Kidney epithelial cell (primary cell): ENCODE data around the gene STX18. TPM values are rescaled to one million over a fixed set of nuclear protein-coding genes. Genes with fewer than 3 reads are reported as not detected.
"Not testable (repeated sequence)": the region's sequence is repeated elsewhere in the genome, so short reads cannot be mapped to it uniquely, and the experiment has no call there.

ENCODE experiments used
- DNase-seq: peaks from one replicate; pipeline ENCODE4 v3.0.0-alpha.2; 2010; ENCODE audit warnings: low read depth
- H3K27me3 ChIP-seq: 2 replicates; pipeline ENCODE4 v1.6.0; 2011; ENCODE audit warnings: low read length; ENCODE audit not compliant: control insufficient read depth, insufficient read depth
- H3K36me3 ChIP-seq: 2 replicates; pipeline ENCODE4 v1.5.1; 2011; ENCODE audit warnings: low read length; ENCODE audit not compliant: control insufficient read depth, insufficient read depth
- H3K4me3 ChIP-seq: 2 replicates; pipeline ENCODE4 v1.5.1; 2011; ENCODE audit warnings: low read depth, mild to moderate bottlenecking, control low read depth, low read length
- total RNA-seq: library from RNA; depleted of rRNA; stranded (reverse); fragments of >200 nt; gene quantifications from 2 replicates; pipeline ENCODE4 v1.2.3, GENCODE V29; 2015
- TF ChIP-seq, protein P1 (sequence below): IDR thresholded peaks from 2 replicates; pipeline ENCODE4 v1.5.1; 2011; ENCODE audit warnings: mild to moderate bottlenecking, moderate library complexity, low read length, control low read depth, inconsistent platforms; ENCODE audit not compliant: insufficient read depth, poor library complexity, severe bottlenecking

The STX18 gene
- total RNA-seq, 1 donor from 2014 or later, result 39.7 TPM

DNA sequence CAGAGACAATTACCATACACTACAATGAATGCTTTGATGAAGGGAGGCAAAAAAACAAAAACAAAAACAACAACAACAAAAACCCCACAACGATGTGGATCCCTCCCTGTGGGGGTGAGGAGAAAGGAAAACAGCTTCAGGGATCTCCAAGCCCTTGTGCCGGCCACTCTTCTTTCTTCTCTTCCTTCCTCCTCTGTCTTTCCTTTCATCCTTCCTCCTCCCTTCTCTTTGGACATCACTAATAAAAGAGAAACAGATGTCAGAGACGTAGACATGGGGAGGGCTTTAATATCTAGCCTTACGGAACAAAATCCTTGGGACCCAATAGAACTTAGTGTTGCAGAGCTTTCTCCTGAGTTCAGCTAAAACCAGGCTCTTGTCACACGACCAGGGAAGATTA, 18.8 kb upstream of the STX18 start:
- Histone ChIP-seq H3K4me3 (no peak overlapping the region), H3K27me3 (no peaks in the 10 kb centered on the region), H3K36me3 (no peaks in the 10 kb centered on the region)
- no peak for DNase-seq
- TF ChIP-seq, protein P1, sequence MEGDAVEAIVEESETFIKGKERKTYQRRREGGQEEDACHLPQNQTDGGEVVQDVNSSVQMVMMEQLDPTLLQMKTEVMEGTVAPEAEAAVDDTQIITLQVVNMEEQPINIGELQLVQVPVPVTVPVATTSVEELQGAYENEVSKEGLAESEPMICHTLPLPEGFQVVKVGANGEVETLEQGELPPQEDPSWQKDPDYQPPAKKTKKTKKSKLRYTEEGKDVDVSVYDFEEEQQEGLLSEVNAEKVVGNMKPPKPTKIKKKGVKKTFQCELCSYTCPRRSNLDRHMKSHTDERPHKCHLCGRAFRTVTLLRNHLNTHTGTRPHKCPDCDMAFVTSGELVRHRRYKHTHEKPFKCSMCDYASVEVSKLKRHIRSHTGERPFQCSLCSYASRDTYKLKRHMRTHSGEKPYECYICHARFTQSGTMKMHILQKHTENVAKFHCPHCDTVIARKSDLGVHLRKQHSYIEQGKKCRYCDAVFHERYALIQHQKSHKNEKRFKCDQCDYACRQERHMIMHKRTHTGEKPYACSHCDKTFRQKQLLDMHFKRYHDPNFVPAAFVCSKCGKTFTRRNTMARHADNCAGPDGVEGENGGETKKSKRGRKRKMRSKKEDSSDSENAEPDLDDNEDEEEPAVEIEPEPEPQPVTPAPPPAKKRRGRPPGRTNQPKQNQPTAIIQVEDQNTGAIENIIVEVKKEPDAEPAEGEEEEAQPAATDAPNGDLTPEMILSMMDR, result no peak

DNA sequence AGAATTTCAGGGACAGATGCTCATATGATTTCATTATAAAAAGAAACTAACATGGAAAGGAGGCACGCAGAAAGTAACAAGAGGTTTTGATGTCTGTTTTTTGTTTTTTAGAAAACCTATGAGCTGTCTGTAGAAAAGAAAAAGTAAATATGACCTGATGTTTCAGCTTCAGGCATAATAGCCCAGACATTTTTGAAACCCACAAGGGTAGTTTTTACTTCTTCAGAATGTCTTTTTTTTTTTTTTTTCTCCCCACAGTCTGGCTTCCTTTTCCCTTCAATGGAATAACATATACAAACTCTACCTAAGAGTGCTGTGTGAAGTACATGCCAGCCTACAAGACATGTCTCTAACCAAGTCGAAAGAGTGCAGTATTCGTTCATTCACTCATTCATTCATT, 18.3 kb upstream of the STX18 start:
- H3K27me3 ChIP-seq, result no peaks in the 10 kb centered on the region
- H3K4me3 ChIP-seq, result no peak overlapping the region
- DNase-seq, result no peak
- TF ChIP-seq, protein P1, result no peak
- no peaks in the 10 kb centered on the region for H3K36me3 ChIP-seq

DNA sequence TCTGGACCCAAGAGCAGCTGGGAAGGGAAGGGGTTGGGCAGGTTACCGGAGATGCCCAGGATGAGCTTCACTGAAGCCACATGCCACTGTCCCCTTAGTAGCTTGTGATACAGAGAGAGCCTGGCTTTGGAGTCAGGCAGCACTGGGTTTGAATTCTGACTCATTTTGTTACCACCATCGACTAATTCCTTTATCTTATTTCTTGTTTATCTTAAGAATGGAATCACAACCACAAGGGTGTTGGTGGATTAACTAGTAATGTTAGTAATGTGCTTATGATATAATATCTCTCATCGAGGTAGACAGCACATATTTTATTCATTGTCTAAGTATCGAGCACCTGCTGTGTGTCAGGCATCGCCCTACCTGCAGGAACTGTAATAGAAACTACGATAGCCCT, 17.7 kb upstream of the STX18 start:
- no peak for DNase-seq
- Histone ChIP-seq H3K36me3 (no peaks in the 10 kb centered on the region), H3K27me3 (no peaks in the 10 kb centered on the region), H3K4me3 (no peak overlapping the region)
- TF ChIP-seq, protein P1, result no peak

DNA sequence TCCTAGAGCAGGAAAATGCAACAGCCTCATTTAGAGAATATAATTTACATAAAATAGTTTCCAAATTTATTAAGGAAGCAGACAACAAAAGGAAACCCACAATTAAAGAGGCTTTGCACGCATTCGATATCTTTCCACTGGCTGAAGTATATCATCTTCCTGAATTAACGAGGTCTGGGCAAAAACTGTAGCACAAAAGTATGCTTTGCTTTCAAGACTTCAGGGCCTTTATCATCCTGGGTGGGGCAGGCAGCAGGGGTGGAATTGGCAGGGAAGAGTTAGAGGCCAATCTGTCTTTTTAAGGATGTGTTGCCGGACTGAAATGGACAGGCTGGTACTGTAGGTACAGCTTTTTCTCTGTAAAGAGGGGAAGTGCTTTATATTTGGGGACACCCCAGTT, 17.0 kb upstream of the STX18 start:
- DNase-seq, result no peak
- TF ChIP-seq, protein P1, result no peak
- Histone ChIP-seq H3K4me3 (no peak overlapping the region), H3K36me3 (no peaks in the 10 kb centered on the region), H3K27me3 (no peaks in the 10 kb centered on the region)

DNA sequence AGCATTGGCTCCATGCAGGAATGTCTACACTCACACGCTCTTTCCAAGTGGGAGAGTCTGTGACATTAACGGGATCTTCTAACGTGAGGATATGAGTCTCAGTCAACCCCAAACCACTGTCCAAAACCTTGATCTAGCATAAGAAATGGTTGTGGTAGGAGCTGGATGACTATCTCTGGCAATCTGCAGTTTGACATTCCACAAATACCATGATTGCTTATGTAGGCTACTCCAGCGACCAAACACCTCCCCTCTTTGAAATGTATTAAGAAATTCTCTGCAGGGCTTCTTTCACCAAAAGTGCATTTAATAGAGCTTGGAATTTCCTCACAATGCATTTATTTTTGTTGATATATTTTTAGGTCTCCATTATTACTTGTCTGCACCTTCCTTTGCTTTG, 14.1 kb upstream of the STX18 start:
- TF ChIP-seq, protein P1, result no peak

DNA sequence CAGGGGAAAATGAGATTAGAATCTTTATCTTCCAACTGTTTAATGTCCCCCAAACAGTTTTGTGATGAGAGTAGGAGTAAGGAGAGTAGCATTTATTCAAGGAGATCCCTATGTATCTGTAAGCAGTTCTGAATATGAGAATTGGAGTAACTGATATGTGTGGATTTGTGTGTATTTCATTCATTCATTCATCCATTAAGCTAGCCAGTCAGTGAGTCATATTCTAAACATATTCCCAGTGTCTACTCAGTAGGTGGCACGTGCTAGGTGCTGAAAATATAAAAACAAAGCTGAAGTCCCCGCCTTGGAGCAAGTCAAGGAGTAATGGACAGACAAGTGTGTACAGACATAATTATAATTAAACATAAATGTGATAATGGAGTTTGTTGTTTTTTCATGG, 12.4 kb upstream of the STX18 start:
- no peaks in the 10 kb centered on the region for H3K27me3 ChIP-seq
- no peak overlapping the region for H3K4me3 ChIP-seq
- no peaks in the 10 kb centered on the region for H3K36me3 ChIP-seq
- TF ChIP-seq, protein P1, result no peak
- DNase-seq, result no peak

More for the DNA sequence above, 14.1 kb upstream of the STX18 start:
- Histone ChIP-seq H3K36me3 (no peaks in the 10 kb centered on the region), H3K4me3 (no peak overlapping the region), H3K27me3 (no peaks in the 10 kb centered on the region)
- DNase-seq, result no peak

DNA sequence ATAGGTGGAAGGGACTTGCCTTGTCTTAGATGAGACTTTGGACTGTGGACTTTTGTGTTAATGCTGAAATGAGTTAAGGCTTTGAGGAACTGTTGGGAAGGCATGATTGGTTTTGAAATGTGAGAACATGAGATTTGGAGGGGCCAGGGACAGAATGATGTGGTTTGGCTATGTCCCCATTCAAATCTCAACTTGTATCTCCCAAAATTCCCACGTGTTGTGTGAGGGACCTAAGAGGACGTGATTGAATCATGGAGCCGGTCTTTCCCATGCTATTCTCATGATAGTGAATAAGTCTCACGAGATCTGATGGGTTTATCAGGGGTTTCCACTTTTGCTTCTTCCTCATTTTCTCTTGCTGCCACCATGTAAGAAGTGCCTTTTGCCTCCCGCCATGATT, 10.2 kb upstream of the STX18 start:
- DNase-seq, H3K4me3 ChIP-seq, H3K36me3 ChIP-seq, H3K27me3 ChIP-seq: not testable (repeated sequence)

DNA sequence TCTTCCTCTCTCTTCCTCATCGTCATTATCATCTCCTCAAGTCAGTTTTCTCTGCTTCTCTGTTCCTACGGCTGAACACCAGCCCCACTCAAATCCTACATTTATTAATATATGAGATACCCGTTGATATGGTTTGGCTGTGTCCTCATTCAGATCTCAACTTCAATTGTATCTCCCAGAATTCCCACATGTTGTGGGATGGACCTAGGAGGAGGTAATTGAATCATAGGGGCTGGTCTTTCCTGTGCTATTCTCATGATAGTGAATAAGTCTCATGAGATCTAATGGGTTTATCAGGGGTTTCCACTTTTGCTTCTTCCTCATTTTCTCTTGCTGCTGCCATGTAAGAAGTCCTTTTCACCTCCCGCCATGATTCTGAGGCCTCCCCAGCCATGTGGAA, 8.3 kb upstream of the STX18 start:
- H3K27me3 ChIP-seq, H3K4me3 ChIP-seq, DNase-seq, H3K36me3 ChIP-seq: not testable (repeated sequence)
